Measurements from ENCODE around the gene GRIK4.

Gene GRIK4

GRCh38 chr11:120994091-120994859 lies 482.7 kb downstream of the GRIK4 start:
- DNase-seq (ENCODE audit: low read depth): no peak
- TF ChIP-seq, protein P1, sequence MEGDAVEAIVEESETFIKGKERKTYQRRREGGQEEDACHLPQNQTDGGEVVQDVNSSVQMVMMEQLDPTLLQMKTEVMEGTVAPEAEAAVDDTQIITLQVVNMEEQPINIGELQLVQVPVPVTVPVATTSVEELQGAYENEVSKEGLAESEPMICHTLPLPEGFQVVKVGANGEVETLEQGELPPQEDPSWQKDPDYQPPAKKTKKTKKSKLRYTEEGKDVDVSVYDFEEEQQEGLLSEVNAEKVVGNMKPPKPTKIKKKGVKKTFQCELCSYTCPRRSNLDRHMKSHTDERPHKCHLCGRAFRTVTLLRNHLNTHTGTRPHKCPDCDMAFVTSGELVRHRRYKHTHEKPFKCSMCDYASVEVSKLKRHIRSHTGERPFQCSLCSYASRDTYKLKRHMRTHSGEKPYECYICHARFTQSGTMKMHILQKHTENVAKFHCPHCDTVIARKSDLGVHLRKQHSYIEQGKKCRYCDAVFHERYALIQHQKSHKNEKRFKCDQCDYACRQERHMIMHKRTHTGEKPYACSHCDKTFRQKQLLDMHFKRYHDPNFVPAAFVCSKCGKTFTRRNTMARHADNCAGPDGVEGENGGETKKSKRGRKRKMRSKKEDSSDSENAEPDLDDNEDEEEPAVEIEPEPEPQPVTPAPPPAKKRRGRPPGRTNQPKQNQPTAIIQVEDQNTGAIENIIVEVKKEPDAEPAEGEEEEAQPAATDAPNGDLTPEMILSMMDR (IDR thresholded peaks at IDR 0.05; ENCODE audit: low read depth, low read length, missing control alignments): no peak
- in situ Hi-C loops (cut with HindIII; ENCODE audit: low sequenced_read_pairs): no loop called here
- H3K4me3 ChIP-seq (ENCODE audit: low read depth, low read length): no peak overlapping the region

DNA sequence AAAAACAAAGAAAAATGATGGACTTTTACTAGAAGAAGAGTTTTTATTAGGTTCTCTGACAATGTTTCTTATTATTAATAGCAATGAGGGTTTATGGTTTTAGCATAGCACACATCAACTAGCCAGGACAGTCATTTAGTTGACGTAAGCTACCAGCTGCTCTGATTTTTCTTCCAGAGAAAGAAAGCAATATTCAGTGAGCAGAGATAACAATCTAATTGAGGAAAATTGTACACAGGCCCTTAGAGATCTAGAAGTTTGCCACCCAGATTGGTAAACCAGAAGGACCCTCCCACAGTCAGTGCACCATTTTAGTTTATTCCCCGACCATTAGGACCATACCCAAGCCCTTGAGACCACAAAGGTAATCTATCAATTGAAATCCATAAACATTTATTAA lies 483.6 kb downstream of the GRIK4 start:
- TF ChIP-seq, protein P1 (IDR thresholded peaks at IDR 0.05; ENCODE audit: low read depth, low read length, missing control alignments): no peak
- in situ Hi-C loops (cut with HindIII; ENCODE audit: low sequenced_read_pairs): no loop called here
- no peak overlapping the region for H3K4me3 ChIP-seq (ENCODE audit: low read depth, low read length)
- DNase-seq (ENCODE audit: low read depth): no peak

DNA sequence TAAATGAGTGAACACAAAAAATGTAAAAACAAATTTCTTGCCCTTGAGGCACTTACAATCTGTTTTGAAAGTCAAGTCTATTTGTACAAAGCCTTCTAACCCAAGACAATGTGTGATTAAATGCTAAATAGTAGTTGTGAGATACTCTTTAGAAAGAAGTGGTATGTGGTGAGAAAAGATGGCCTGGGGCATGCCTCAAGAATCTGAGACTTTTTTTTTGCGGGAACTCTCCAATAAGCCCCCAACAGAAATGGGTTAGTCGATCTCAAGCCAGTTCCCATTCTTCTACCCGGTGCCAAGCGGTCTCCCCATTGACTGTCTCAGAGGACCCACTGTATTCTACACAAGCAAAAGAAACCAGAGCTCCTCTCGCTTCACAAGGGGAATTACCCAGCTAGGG lies 485.4 kb downstream of the GRIK4 start:
- in situ Hi-C loops (cut with HindIII; ENCODE audit: low sequenced_read_pairs): no loop called here
- no peak for DNase-seq (ENCODE audit: low read depth)

DNA sequence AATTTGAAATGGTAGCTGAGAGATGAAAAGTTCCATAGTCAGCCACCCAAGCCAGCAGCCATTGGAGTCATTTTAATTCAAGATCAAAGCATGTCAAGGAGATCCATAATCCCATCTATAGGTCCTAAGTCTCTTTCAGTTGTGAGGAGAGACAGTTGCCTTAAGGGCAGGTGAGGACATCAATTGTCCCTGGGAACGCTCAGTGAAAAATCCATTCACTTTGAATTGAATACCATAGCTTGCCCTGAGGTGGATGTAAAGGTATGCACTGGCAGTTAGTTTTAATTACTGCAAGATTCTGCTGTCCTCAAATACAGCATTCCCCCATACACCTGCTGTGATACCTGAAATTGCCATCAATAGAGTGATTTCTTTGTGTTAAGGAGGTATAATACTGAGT lies 487.0 kb downstream of the GRIK4 start:
- no peak for DNase-seq (ENCODE audit: low read depth)
- no peak overlapping the region for H3K4me3 ChIP-seq (ENCODE audit: low read depth, low read length)
- TF ChIP-seq, protein P1 (IDR thresholded peaks at IDR 0.05; ENCODE audit: low read depth, low read length, missing control alignments): no peak
- in situ Hi-C loops (cut with HindIII; ENCODE audit: low sequenced_read_pairs): no loop called here

More for the DNA sequence above, 485.4 kb downstream of the GRIK4 start:
- no peak overlapping the region for H3K4me3 ChIP-seq (ENCODE audit: low read depth, low read length)
- TF ChIP-seq, protein P1 (IDR thresholded peaks at IDR 0.05; ENCODE audit: low read depth, low read length, missing control alignments): no peak

GRCh38 chr11:121004206-121004840 lies 492.8 kb downstream of the GRIK4 start:
- DNase-seq (ENCODE audit: low read depth): no peak
- in situ Hi-C loops (cut with HindIII; ENCODE audit: low sequenced_read_pairs): no loop called here
- H3K4me3 ChIP-seq (ENCODE audit: low read depth, low read length): no peak overlapping the region
- TF ChIP-seq, protein P1 (IDR thresholded peaks at IDR 0.05; ENCODE audit: low read depth, low read length, missing control alignments): no peak

DNA sequence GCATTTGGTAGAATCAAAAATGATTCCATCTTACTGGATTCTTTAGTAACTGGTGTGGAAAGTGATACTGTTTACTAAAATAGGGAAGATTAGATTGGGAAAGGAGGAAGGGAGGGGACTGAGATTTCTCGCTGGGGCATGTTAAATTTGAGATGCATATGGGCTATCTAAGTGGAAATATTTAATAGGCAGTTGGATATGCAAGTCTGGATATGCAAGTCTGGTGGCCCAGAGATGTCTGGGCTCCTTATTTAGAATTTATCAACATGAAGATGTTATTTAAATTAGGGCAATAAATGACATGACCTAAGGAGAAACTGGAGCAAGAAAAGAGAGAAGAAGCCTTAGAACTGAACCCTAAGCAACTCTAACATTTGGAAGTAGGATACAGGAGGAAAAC lies 495.4 kb downstream of the GRIK4 start:
- no peak overlapping the region for H3K4me3 ChIP-seq (ENCODE audit: low read depth, low read length)
- in situ Hi-C loops (cut with HindIII; ENCODE audit: low sequenced_read_pairs): loop anchor here (5.0 kb wide), 1 partner anchor 35 kb away; no protein-coding TSS in a partner anchor
- TF ChIP-seq, protein P1 (IDR thresholded peaks at IDR 0.05; ENCODE audit: low read depth, low read length, missing control alignments): no peak
- no peak for DNase-seq (ENCODE audit: low read depth)

Measured in astrocyte of the cerebellum (primary cell).